ENCODE data around the gene NINL.

The NINL gene

GRCh38 chr20:25538838-25539665 is 46.3 kb downstream of the NINL start:
- H3K4me1 ChIP-seq (ENCODE audit: insufficient read depth, low read length): peaks cover 25% of the 10 kb centered on the region
- H3K4me3 ChIP-seq (ENCODE audit: low read depth in 1 of 2, low read length in 2 of 2): peak overlapping the region in 1 of 2 donors; percentile 71
- peak overlapping the region; percentile 53 for H3K9ac ChIP-seq (ENCODE audit: low read length)
- no peaks in the 10 kb centered on the region for H3K9me3 ChIP-seq (ENCODE audit: low read length)
- no peak overlapping the region for H3K27ac ChIP-seq (ENCODE audit: low read depth, low read length)
- no peaks in the 10 kb centered on the region for H3K27me3 ChIP-seq (ENCODE audit: control insufficient read depth in 1 of 2, insufficient read depth in 2 of 2, low read length in 2 of 2)
- H3K36me3 ChIP-seq (ENCODE audit: insufficient read depth, low read length): no peaks in the 10 kb centered on the region

GRCh38 chr20:25537890-25538289 is 47.4 kb downstream of the NINL start:
- Histone ChIP-seq H3K4me1 (ENCODE audit: insufficient read depth, low read length) (peaks cover 36% of the 10 kb centered on the region), H3K27me3 (ENCODE audit: control insufficient read depth in 1 of 2, insufficient read depth in 2 of 2, low read length in 2 of 2) (no peaks in the 10 kb centered on the region), H3K4me3 (ENCODE audit: low read depth in 1 of 2, low read length in 2 of 2) (no peak overlapping the region), H3K9ac (ENCODE audit: low read length) (no peak overlapping the region), H3K36me3 (ENCODE audit: insufficient read depth, low read length) (no peaks in the 10 kb centered on the region), H3K27ac (ENCODE audit: low read depth, low read length) (no peak overlapping the region), H3K9me3 (ENCODE audit: low read length) (no peaks in the 10 kb centered on the region)

GRCh38 chr20:25535762-25536161 is 49.6 kb downstream of the NINL start:
- Histone ChIP-seq H3K4me3 (ENCODE audit: low read depth in 1 of 2, low read length in 2 of 2) (no peak overlapping the region), H3K27ac (ENCODE audit: low read depth, low read length) (no peak overlapping the region), H3K36me3 (ENCODE audit: insufficient read depth, low read length) (no peaks in the 10 kb centered on the region), H3K9me3 (ENCODE audit: low read length) (no peaks in the 10 kb centered on the region), H3K9ac (ENCODE audit: low read length) (no peak overlapping the region), H3K4me1 (ENCODE audit: insufficient read depth, low read length) (peaks cover 40% of the 10 kb centered on the region), H3K27me3 (ENCODE audit: control insufficient read depth in 1 of 2, insufficient read depth in 2 of 2, low read length in 2 of 2) (no peaks in the 10 kb centered on the region)

GRCh38 chr20:25534845-25535244 is 50.5 kb downstream of the NINL start:
- H3K27ac ChIP-seq (ENCODE audit: low read depth, low read length): no peak overlapping the region
- H3K36me3 ChIP-seq (ENCODE audit: insufficient read depth, low read length): no peaks in the 10 kb centered on the region
- H3K9me3 ChIP-seq (ENCODE audit: low read length): no peaks in the 10 kb centered on the region
- H3K27me3 ChIP-seq (ENCODE audit: control insufficient read depth in 1 of 2, insufficient read depth in 2 of 2, low read length in 2 of 2): no peaks in the 10 kb centered on the region
- H3K4me3 ChIP-seq (ENCODE audit: low read depth in 1 of 2, low read length in 2 of 2): no peak overlapping the region
- peaks cover 34% of the 10 kb centered on the region for H3K4me1 ChIP-seq (ENCODE audit: insufficient read depth, low read length)
- H3K9ac ChIP-seq (ENCODE audit: low read length): no peak overlapping the region

- Histone ChIP-seq H3K4me1 (ENCODE audit: insufficient read depth, low read length) (peaks cover 30% of the 10 kb centered on the region), H3K27me3 (ENCODE audit: control insufficient read depth in 1 of 2, insufficient read depth in 2 of 2, low read length in 2 of 2) (no peaks in the 10 kb centered on the region), H3K27ac (ENCODE audit: low read depth, low read length) (no peak overlapping the region), H3K9me3 (ENCODE audit: low read length) (no peaks in the 10 kb centered on the region), H3K4me3 (ENCODE audit: low read depth in 1 of 2, low read length in 2 of 2) (no peak overlapping the region), H3K36me3 (ENCODE audit: insufficient read depth, low read length) (no peaks in the 10 kb centered on the region), H3K9ac (ENCODE audit: low read length) (no peak overlapping the region)
Observed at GRCh38 chr20:25533920-25534700, 51.2 kb downstream of the NINL start.

GRCh38 chr20:25532971-25533391 is 52.4 kb downstream of the NINL start:
- H3K4me3 ChIP-seq (ENCODE audit: low read depth in 1 of 2, low read length in 2 of 2): peak overlapping the region in 1 of 2 donors; percentile 23
- H3K9ac ChIP-seq (ENCODE audit: low read length): peak overlapping the region; percentile 22
- H3K36me3 ChIP-seq (ENCODE audit: insufficient read depth, low read length): no peaks in the 10 kb centered on the region
- no peaks in the 10 kb centered on the region for H3K9me3 ChIP-seq (ENCODE audit: low read length)
- H3K4me1 ChIP-seq (ENCODE audit: insufficient read depth, low read length): peaks cover 21% of the 10 kb centered on the region
- H3K27ac ChIP-seq (ENCODE audit: low read depth, low read length): peak overlapping the region; percentile 28
- H3K27me3 ChIP-seq (ENCODE audit: control insufficient read depth in 1 of 2, insufficient read depth in 2 of 2, low read length in 2 of 2): no peaks in the 10 kb centered on the region

GRCh38 chr20:25532015-25532751 is 53.1 kb downstream of the NINL start:
- Histone ChIP-seq H3K4me3 (ENCODE audit: low read depth in 1 of 2, low read length in 2 of 2) (peak overlapping the region in 1 of 2 donors; percentile 23), H3K27me3 (ENCODE audit: control insufficient read depth in 1 of 2, insufficient read depth in 2 of 2, low read length in 2 of 2) (no peaks in the 10 kb centered on the region), H3K9me3 (ENCODE audit: low read length) (no peaks in the 10 kb centered on the region), H3K9ac (ENCODE audit: low read length) (no peak overlapping the region), H3K27ac (ENCODE audit: low read depth, low read length) (peak overlapping the region; percentile 28), H3K36me3 (ENCODE audit: insufficient read depth, low read length) (no peaks in the 10 kb centered on the region), H3K4me1 (ENCODE audit: insufficient read depth, low read length) (peaks cover 21% of the 10 kb centered on the region)

- no peak overlapping the region for H3K9ac ChIP-seq (ENCODE audit: low read length)
Observed at GRCh38 chr20:25529295-25529951, 55.9 kb downstream of the NINL start.

GRCh38 chr20:25527949-25528348 is 57.4 kb downstream of the NINL start:
- Histone ChIP-seq H3K9ac (ENCODE audit: low read length) (no peak overlapping the region), H3K27me3 (ENCODE audit: control insufficient read depth in 1 of 2, insufficient read depth in 2 of 2, low read length in 2 of 2) (no peaks in the 10 kb centered on the region), H3K27ac (ENCODE audit: low read depth, low read length) (no peak overlapping the region), H3K4me1 (ENCODE audit: insufficient read depth, low read length) (peaks cover 8% of the 10 kb centered on the region), H3K4me3 (ENCODE audit: low read depth in 1 of 2, low read length in 2 of 2) (no peak overlapping the region), H3K9me3 (ENCODE audit: low read length) (no peaks in the 10 kb centered on the region), H3K36me3 (ENCODE audit: insufficient read depth, low read length) (peaks cover 8% of the 10 kb centered on the region)

More at GRCh38 chr20:25529295-25529951, 55.9 kb downstream of the NINL start:
- Histone ChIP-seq H3K9me3 (ENCODE audit: low read length) (no peaks in the 10 kb centered on the region), H3K27ac (ENCODE audit: low read depth, low read length) (no peak overlapping the region), H3K4me1 (ENCODE audit: insufficient read depth, low read length) (peaks cover 21% of the 10 kb centered on the region), H3K36me3 (ENCODE audit: insufficient read depth, low read length) (peaks cover 2% of the 10 kb centered on the region), H3K4me3 (ENCODE audit: low read depth in 1 of 2, low read length in 2 of 2) (no peak overlapping the region), H3K27me3 (ENCODE audit: control insufficient read depth in 1 of 2, insufficient read depth in 2 of 2, low read length in 2 of 2) (no peaks in the 10 kb centered on the region)

- H3K9ac ChIP-seq (ENCODE audit: low read length): no peak overlapping the region
- H3K4me1 ChIP-seq (ENCODE audit: insufficient read depth, low read length): no peaks in the 10 kb centered on the region
- no peaks in the 10 kb centered on the region for H3K9me3 ChIP-seq (ENCODE audit: low read length)
- H3K36me3 ChIP-seq (ENCODE audit: insufficient read depth, low read length): peaks cover 8% of the 10 kb centered on the region
- H3K27me3 ChIP-seq (ENCODE audit: control insufficient read depth in 1 of 2, insufficient read depth in 2 of 2, low read length in 2 of 2): no peaks in the 10 kb centered on the region
- no peak overlapping the region for H3K27ac ChIP-seq (ENCODE audit: low read depth, low read length)
- no peak overlapping the region for H3K4me3 ChIP-seq (ENCODE audit: low read depth in 1 of 2, low read length in 2 of 2)
Observed at GRCh38 chr20:25526446-25526845, 58.9 kb downstream of the NINL start.

- no peaks in the 10 kb centered on the region for H3K9me3 ChIP-seq (ENCODE audit: low read length)
- no peaks in the 10 kb centered on the region for H3K4me1 ChIP-seq (ENCODE audit: insufficient read depth, low read length)
- peaks cover 8% of the 10 kb centered on the region for H3K36me3 ChIP-seq (ENCODE audit: insufficient read depth, low read length)
- H3K27me3 ChIP-seq (ENCODE audit: control insufficient read depth in 1 of 2, insufficient read depth in 2 of 2, low read length in 2 of 2): no peaks in the 10 kb centered on the region
- no peak overlapping the region for H3K27ac ChIP-seq (ENCODE audit: low read depth, low read length)
- no peak overlapping the region for H3K4me3 ChIP-seq (ENCODE audit: low read depth in 1 of 2, low read length in 2 of 2)
- H3K9ac ChIP-seq (ENCODE audit: low read length): no peak overlapping the region
Observed at GRCh38 chr20:25525867-25526266, 59.5 kb downstream of the NINL start.

Measured in muscle layer of colon (tissue), 2 donors.